ENCODE results near the gene RNF207. TPM values are rescaled to one million over a fixed set of nuclear protein-coding genes. Genes with fewer than 3 reads are reported as not detected.

Gene RNF207
- total and polyA plus RNA-seq, 10 of the 15 experiments (the other 5 are each of a cell fraction or from before 2014, with no cell fraction given) = 1.7 to 36.4 (median 13.1) TPM

DNA sequence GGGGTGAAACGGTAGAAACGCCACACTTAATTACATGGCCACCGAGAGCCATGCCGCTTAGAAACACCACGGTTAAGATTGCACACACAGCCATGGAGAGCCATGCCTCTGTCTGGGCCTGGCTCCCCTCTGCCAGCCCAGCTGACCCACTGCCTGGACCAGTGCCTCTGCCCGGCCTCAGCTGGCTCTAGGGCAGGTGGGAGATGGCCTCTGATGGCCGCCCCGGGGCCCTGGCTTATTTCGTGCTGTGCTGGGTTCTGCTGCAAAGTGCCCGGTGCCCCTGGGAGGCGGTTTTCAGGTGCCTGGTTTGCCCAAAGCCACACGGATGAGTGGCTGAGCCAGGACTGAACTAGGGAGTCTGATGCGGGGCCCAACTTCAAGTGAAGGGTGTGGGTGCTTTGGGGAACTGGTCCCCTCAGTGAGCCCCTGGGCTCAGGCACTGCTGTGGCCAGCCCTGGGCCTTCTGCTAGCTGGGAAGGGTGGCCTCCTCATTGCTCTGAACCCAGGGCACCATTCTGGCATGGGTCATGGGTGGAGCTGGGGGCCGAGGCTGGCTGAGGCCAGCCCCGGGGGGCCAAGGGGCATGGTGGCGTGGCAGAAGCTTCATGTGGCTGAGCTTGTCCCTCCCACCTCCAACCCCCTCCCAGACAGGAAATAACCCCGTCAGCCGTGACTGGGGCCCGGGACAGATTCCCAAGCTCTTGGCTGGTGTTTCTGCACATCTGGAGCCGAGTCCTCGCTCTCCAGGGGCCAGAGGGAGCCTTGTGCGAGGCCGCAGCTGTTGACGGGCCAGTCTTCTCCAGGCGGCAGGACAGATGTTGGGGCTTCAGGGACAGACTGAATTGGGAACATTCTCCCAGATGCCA is 56.9 kb downstream of the RNF207 start:
- in situ Hi-C loops (cut with MboI) (no loop called here), intact Hi-C loops (cut with micrococcal nuclease; ENCODE audit: unreplicated experiment) (no loop called here)
- H3K4me1 ChIP-seq (ENCODE audit: control insufficient read depth, insufficient read depth, low read length) = peaks cover 3% of the 10 kb centered on the region; the same call in 1 of the 2 replicates
- H3K9me3 ChIP-seq (replicated peaks; ENCODE audit: control insufficient read depth, insufficient read depth, low read length) = no peaks in the 10 kb centered on the region
- H3K36me3 ChIP-seq (ENCODE audit: control insufficient read depth in 2 of 2, insufficient read depth in 2 of 2, low read length in 1 of 2) = peaks cover 0 to 4% of the 10 kb centered on the region in 2 experiments; a peak in 2 of 4 replicates
- FAIRE-seq = no peak
- ATAC-seq = no peak
- no TSS peak for BruUV-seq (replicated peaks)
- no peaks in the 10 kb centered on the region; a peak in 1 of 4 replicates for H3K27me3 ChIP-seq (replicated peaks in 1 of 2; ENCODE audit: control insufficient read depth in 2 of 2, insufficient read depth in 2 of 2, low read length in 1 of 2)
- DNase-seq (ENCODE audit: low read depth, low spot score) = no peak
- WGBS (ENCODE audit: insufficient coverage, insufficient replicate concordance, low lambda C conversion rate, missing lambda C conversion rate) = 80% methylated on average over 25 of the region's 25 CpGs
- H3K79me2 ChIP-seq (ENCODE audit: control insufficient read depth, insufficient read depth, low read length) = no peaks in the 10 kb centered on the region
- no peaks in the 10 kb centered on the region for H4K20me1 ChIP-seq (ENCODE audit: control insufficient read depth, insufficient read depth)
- SMC1A ChIA-PET (ENCODE audit: uncharacterized antibody, unreplicated experiment) = no interaction called here
- POLR2A ChIA-PET = no interaction called here
- RAD21 ChIA-PET (ENCODE audit: unreplicated experiment) = no interaction called here
- no peak overlapping the region for H2AFZ ChIP-seq (ENCODE audit: control insufficient read depth, low read depth, low read length)
- CTCF ChIA-PET = interaction anchor here (1.2 kb wide), 1 partner anchor 142 kb away, joined by 3 read pairs; no protein-coding TSS in a partner anchor
- H3K9ac ChIP-seq (ENCODE audit: control insufficient read depth, insufficient read depth, low read length) = no peak overlapping the region
- no peak overlapping the region for H3K4me3 ChIP-seq
- no peak for TF ChIP-seq SMC3 (IDR thresholded peaks at IDR 0.05; ENCODE audit: borderline replicate concordance, low read length)
- no peak for TF ChIP-seq HDAC6 (IDR thresholded peaks at IDR 0.05; ENCODE audit: unreplicated experiment)
- TF ChIP-seq SMARCA5 (IDR thresholded peaks at IDR 0.05) = no peak
- TF ChIP-seq BMI1 (IDR thresholded peaks at IDR 0.05; ENCODE audit: borderline replicate concordance) = no peak
- no peak for TF ChIP-seq NFYB (IDR thresholded peaks at IDR 0.05; ENCODE audit: insufficient read depth, low read depth, low read length)
- TF ChIP-seq GATAD2B (conservative IDR thresholded peaks at IDR 0.05; ENCODE audit: low read depth) = no peak
- no peak for TF ChIP-seq MYC (IDR thresholded peaks at IDR 0.05; ENCODE audit: insufficient read depth, insufficient read length, insufficient replicate concordance, low read length, severe bottlenecking)
- TF ChIP-seq CREM (IDR thresholded peaks at IDR 0.05; ENCODE audit: low read depth) = no peak
- TF ChIP-seq, protein P1, sequence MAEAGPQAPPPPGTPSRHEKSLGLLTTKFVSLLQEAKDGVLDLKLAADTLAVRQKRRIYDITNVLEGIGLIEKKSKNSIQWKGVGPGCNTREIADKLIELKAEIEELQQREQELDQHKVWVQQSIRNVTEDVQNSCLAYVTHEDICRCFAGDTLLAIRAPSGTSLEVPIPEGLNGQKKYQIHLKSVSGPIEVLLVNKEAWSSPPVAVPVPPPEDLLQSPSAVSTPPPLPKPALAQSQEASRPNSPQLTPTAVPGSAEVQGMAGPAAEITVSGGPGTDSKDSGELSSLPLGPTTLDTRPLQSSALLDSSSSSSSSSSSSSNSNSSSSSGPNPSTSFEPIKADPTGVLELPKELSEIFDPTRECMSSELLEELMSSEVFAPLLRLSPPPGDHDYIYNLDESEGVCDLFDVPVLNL (IDR thresholded peaks at IDR 0.05; ENCODE audit: low read depth, low read length) = no peak
- no peak for TF ChIP-seq SP1 (IDR thresholded peaks at IDR 0.05; ENCODE audit: low read depth, low read length)
- TF ChIP-seq, protein P2, sequence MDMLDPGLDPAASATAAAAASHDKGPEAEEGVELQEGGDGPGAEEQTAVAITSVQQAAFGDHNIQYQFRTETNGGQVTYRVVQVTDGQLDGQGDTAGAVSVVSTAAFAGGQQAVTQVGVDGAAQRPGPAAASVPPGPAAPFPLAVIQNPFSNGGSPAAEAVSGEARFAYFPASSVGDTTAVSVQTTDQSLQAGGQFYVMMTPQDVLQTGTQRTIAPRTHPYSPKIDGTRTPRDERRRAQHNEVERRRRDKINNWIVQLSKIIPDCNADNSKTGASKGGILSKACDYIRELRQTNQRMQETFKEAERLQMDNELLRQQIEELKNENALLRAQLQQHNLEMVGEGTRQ (IDR thresholded peaks at IDR 0.05; ENCODE audit: borderline replicate concordance, low read depth, low read length) = no peak
- no peak overlapping the region for H3K4me2 ChIP-seq (ENCODE audit: control insufficient read depth, insufficient read depth)
- no peak overlapping the region for H3K27ac ChIP-seq (ENCODE audit: control insufficient read depth, insufficient read depth)

Data from GM12878 (cell line).